NCI-H2227 (cell line): Measurements from ENCODE around the gene ACIN1.
A peak's percentile ranks its signal among the peaks of the same experiment; 100 is the strongest.

Experiments
- DNase-seq: peaks from one replicate; lab custom pipeline; 2025; ENCODE audit not compliant: unreplicated experiment; lab: John Stamatoyannopoulos, UW

ACIN1 gene

DNA sequence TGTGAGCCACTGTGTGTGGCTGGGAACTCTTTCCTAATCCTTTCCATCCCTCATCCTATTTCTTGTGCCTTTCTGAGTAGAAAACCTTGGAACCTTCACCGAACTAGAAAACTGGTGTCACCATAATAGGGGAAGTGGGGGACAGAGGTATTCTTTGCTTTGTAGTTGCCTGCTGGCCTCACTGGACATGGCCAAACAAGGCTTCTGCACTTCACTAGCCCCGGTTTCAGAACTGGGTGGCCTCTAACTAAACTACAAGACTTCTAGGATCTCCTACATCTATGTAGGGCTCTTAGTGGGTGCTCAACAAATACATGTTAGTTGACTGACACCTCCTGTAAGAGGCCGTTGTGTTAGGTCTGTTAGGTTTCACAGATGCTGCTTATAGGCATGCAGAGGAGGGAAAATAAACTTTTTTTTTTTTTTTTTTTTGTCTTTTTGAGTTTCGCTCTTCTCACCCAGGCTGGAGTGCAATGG lies 10.4 kb upstream of the ACIN1 start:
- DNase-seq = no peak

DNA sequence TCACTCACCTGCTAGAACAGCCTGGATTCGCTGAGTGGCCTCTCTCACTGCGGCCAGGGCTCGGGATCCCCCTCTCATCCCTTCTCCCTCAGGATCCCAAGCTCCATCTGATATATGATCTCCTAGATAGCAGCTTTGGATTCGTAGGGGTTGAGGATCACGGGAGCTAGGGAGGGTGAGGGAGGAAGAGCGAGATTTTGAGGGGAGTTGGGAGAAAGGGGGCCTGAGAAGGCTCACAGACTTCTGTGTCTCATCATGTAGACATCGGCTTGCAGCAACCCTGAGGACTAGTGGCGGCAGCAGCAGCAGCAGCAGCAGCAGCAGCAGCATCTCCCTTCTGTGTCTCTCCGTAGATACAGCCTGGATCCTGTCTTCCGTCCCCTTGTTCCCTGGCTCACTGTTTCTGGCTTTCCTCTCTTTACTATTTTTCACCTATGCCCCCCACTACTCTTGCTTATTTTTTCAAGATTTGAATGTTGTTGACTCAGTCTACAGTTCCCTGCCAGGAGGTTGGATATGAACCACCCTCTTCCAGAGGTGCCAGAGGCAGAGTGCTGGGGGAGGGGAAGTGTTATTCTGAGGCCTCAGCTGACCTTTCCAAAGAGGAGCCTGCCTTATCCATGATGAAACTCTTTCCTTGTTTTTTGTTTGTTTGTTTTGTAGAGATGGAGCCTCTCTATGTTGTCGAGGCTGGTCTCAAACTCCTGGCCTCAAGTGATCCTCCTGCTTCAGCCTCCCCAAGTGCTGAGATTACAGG lies 9.8 kb upstream of the ACIN1 start, which contains the start of gene CIROP:
CIROP (minus strand) TSS at position 399 of the 757 bp plus-strand sequence; CDS start at position 330, 69 bp downstream.
- DNase-seq = peak; percentile 27

DNA sequence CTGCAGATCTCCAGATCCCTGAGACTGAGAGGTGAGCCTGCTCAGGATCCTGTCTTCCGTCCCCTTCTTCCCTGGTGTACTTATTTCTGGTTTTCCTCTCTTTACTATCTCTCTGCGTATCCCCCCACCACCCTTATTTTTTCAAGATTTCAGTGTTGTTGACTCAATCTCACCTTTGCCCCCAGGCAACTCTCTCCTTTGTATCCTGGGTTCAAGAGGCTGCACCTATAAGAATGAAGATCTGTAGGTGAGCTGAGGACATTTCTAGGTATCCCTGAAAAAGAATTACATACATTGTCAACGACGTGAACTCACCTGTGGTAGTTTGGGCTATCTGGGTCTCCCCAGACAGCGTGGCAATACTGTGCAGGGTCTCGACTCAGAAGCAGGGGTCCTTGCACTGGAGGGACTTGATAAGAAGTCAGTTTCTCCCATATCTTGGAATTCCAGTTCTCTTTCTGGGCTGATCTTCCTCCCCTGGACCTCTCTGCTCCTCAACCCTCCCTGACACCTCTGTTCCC lies 9.2 kb upstream of the ACIN1 start:
- DNase-seq = no peak

GRCh38 chr14:23103581-23103980 lies 8.6 kb upstream of the ACIN1 start:
- no peak for DNase-seq

DNA sequence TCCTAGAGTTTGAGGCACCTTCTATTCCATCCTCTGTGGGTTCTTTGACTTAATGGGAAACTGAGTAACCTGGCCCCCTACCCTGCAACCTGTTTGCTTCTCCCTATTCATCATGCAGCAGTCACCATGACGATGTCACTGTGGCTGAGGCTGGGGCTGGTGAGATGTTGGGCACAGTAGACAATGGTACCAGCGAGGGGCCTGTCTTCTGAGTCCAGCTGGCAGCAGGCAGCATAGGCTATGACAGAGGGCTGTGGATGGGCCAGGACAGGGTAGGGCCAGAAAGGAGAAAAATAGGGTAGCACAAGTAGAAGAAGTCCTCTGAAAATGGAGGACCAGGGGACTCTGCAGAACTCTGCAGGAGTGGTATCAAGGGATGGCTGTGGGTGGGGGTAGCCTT lies 7.9 kb upstream of the ACIN1 start:
- DNase-seq = no peak

- DNase-seq = no peak
Measured at GRCh38 chr14:23101986-23102625, 7.2 kb upstream of the ACIN1 start.

DNA sequence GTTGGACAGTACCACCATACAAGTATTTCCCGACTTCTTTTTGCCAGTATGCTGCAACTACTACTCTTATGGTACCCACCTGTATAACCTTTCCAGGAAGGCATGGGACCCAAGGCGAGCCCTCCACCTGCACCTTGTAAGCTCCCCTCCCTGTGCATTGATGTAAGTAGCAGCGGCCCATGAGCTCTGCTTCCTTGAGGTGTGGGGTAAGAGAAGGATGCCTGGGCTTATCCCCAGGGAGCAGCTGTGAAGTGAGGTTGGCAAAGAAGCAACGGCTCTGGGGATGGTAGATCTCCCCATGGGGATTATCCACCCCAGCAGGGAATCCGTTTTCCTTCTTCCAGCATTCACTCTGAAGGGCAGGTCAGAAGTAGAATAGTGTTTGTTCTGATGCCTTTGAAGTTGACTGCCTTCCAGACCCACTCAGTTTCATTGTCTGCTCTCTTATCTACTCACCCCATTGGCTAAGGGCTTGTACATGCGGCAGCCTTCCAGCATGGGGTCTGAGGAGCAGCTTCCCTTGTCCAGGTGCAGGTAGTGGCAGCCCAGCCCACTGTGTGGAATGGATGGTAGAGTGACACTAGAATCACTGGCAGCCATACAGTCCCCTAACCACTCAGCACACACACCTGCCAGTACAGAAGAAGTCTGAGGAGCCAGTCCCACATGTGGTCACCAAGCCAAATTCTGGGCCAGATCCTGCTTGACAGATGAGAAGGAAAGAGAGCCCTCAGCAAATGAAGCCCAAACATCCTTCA lies 6.5 kb upstream of the ACIN1 start:
- no peak for DNase-seq

DNA sequence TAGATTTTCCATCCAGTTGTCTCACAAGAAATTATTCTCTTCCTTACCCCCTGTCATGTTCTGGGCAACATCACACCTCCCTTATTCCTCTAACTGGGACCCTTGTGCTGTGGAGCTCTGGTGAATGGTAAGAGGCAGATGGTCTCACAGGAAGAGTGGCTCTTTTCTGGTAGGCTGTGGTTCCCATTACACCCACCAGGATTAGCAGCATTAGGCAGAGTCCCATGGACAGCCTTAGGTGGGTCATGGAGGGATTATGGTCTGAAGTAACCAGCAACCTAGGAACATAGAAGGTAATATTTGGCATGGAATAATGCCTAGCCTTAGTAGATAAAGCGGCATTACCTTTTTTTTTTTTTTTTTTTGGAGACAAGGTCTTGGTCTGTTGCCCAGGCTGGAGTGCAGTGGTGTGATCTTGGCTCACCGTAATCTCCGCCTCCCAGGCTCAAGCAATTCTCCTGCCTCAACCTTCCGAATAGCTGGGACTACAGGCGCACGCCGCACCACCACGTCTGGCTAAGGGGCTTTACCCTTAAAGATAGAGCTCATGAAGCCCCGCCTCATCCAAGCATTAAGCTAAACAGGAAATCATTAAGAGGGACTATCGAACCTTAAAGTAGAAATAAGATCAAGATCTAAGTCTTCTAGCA lies 4.4 kb upstream of the ACIN1 start:
- no peak for DNase-seq

- DNase-seq = no peak
Measured at GRCh38 chr14:23097786-23098185, 2.9 kb upstream of the ACIN1 start.

DNA sequence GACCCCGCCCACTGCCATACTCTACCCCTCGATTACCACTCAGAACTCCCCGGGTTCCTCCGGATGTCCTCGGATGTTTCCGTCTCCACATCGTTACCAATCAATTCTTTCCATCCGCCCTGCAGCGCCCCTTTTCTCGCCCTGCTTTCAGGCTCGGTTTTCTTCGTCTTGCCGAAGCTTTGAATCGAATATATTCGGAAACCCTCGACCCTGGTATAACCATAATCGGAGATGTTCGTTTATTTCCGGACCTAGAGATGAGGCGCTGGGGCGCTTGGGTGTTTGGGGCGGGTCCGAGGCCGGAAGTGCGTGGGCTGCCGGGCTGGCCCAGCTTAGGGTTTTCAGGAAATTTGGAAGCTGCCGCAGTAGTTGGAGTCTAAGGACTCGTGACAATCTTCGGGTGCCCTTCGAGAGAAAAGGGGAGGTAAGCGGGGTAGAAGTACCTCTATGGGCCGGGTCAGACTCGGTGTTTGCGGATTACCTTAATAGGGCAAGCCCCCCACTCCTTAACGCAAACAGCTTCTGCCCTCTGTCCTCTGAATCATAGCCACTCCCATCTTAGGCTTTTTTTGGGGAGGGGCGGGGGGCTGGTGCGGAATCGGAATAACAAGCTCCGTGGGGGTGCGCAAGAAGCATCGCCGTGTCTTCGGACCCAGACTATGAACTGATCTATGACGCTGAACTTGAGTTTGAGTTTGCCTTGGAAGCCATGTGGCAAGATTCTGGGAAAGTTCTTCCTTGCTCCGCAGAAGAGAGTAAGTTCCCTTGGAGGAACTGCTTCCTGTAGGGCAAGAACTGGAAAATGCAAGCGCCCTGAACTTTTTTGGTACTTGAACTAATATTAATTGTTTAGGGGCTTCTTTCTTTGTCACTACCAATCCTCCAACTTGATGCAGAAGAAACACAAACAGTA lies 516 bp upstream of the ACIN1 start, which contains the start of gene C14orf119:
C14orf119 (plus strand) TSS at position 310 of the 913 bp plus-strand sequence. CDS start 2,154 bp downstream, outside the sequence.
- no peak for DNase-seq

DNA sequence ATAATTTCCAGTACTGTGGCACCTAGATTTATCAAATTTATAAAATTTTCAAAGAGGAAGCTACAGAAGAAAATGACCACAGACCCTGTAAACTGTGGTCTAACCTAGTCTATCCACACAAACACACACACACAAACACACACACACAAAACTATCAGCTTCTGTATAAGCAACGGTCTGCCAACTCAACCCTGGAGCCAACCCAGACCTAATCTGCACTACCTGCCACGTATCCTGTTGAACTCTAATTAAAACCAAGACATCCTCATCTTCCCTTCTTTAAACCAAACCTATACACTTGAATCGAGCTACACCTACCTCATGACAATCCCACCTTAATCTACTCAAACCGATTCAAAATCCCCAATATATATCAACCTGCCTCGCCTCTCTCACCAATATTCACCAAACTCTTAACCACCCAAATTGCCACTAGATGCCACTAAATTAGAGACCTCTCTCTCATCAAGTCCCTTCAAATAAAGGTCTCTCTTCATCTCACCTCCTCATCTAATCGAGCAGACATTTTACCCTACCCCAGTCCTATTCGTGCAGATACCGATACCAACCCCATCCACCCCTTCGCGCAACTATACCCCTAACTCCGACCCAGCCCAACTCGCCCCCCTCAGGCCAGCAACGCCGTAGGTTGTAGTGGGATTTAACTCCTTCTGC lies 808 bp downstream of the ACIN1 start:
- no peak for DNase-seq

DNA sequence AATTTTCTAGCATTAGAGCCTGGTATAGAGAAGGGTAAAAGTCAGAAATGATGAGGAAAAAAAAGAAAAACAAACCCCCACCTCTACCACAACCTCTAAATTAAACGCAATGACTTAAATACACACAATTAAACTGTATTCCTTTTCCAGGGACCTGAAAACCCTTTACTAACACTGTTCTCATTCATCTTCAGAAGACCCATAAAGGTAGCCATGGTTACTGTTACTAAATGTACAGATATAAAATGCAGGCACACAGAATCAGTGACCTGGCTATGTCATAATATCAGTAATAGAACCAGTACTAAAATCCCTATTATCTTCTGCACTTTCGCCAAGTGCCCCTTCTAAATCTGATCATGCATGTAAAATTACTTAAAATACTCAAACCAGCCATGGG lies 1.4 kb downstream of the ACIN1 start:
- DNase-seq = no peak

DNA sequence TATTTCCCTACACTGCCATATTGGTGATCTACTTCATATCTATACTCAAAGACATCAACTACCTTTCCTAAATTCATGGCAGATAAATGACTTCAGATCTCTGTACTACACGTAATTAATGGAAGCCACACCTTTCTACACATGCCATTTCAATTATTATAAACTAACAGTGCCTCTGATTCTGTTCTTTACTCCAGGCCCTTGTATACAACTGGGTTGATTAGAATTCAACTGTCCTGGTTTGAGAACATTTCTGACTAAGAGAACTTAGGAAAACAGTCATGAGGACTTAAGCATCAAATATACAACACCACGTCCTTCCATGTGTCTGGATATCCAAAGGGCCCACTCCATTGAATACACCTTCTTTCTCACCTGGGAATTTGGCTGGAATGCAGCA lies 1.8 kb downstream of the ACIN1 start:
- no peak for DNase-seq

GRCh38 chr14:23091294-23092225 lies 3.4 kb downstream of the ACIN1 start:
- no peak for DNase-seq

DNA sequence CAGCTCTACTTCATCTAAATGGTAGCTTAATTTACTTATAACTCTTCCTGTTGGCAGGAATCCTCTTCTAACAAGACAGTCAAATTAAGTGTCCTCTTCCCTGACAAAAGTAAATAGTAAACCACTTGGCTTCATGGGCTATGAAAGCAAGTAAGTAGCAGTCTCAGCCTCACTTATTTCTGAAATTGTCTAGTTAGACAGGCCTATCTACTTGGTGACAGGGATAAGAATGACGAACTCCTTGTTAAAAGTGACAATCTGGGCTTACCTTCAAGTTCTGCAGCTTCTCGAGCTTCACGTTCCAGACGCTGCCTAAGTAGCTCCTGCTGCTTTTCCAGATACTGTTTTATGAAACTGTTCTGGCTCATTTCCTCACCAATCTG lies 4.7 kb downstream of the ACIN1 start:
- no peak for DNase-seq

GRCh38 chr14:23089498-23090253 lies 5.3 kb downstream of the ACIN1 start:
- no peak for DNase-seq

GRCh38 chr14:23086565-23086964 lies 8.4 kb downstream of the ACIN1 start:
- DNase-seq = no peak

GRCh38 chr14:23085458-23085857 lies 9.5 kb downstream of the ACIN1 start:
- no peak for DNase-seq
